Anterior cingulate cortex (tissue), 58 donors: ENCODE measurements around the gene LCP2.

ENCODE experiments used
- DNase-seq, 58 donors: peaks; one replicate each; lab custom pipeline; 2025; lab: John Stamatoyannopoulos, UW

Gene LCP2

DNA sequence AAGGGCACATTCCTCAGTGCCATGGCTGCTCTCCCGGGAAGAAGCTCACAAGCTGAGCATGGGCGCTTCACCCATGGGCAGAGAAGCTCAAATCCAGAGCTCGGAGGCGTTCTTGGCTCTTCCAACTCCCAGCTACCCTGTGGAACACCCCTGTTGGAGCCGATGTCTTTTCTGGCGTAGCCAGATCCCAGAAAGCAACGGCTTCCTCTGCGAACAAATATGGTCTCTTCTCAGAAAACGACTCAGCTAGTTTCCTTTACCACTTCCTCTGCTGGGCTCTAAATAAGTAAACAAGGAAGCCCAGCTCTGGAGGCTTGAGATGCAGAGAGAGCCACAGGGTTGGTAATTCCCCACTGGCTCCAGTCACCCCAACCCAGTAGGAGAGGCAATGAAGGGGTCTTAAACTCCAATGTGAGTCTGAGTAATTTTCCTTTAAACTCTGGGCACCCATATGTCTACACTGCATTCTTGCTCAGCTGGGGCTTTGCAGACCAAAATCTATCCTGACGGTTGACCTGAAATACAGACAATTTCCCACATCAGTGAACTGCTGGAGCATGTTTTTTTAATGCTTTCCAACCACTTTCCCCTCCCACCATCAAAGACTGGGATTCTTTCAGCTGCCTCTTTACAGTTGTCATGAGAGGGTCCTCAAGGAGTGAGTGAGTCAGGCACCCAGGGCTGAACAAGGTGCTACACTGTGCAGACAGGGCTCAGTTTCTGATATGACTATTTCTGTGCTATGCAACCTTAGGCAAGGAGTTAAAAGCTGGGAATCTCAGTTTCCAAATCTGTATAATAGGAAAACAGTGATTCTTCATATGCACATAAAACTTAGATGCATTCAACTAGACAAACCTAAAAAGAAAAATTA, at the start of gene LCP2:
Gene LCP2 (minus strand): TSS at position 189 of the 874 bp plus-strand sequence. CDS start 166 bp downstream, at position 23.
- DNase-seq, result peak in 1 of 58 donors; percentile 24

DNA sequence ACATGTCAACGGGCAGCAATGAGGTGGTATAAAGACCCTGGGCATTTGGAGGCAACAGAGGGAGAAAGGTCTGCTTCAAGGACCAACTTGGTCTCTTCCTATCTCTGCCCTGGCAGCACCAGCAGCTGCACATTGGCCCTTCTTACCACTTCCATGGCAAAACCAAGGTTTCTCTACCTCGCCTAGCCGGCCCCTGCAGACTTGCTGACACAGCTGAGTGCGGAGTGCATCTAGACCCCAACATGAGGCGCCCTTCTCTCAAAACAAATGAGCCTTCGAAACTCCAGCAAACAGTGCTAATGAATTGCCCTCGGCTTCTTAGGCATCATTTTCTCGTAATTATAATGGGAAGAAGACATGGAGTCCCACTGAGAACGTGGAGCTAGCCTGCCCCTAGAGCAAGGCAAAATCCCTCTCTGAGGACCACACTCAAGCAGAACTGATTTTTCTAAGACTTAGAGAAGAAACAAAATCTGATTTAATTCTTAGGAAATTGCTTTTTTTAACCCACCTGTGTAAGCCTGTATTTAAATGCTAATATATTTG, 49.5 kb upstream of the LCP2 start:
- DNase-seq, result no peak

DNA sequence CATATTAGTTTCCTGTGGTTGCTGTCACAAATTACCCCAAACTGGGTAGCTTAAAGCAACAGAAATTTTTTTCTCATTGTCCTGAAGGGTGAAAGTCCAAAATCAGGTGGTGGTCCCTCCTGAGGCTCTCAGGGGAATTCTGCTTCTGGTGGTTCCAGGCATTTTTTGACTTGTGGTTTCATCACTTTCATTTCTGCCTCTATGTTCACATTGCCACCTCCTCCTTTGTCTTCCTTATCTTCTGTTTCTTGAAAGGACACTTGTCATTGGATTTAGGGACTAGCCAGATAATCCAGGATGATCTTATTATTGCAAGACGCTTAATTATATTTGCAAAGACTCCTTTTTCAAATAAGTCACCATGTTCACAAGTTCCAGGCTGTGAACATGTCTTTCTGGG, 48.4 kb upstream of the LCP2 start:
- DNase-seq, result no peak

DNA sequence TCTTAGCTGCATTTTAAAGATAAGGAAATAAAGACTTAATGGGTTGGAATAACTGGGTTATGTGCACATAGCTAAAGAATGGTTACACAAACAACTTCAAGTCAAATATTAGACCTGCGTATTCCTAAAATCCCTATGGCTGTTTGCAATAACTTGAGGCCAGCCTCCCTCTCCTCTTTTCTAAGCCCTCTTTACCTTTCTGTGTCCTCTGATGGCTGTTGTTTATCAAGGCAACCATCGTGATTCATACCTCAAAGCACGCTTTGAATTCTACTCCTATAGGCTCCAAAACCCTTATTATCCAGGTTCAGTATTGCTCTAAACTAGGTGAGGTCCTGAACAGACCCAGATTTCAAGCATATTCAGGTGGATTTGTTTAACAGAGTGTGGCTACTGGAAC, 45.6 kb upstream of the LCP2 start:
- no peak for DNase-seq

DNA sequence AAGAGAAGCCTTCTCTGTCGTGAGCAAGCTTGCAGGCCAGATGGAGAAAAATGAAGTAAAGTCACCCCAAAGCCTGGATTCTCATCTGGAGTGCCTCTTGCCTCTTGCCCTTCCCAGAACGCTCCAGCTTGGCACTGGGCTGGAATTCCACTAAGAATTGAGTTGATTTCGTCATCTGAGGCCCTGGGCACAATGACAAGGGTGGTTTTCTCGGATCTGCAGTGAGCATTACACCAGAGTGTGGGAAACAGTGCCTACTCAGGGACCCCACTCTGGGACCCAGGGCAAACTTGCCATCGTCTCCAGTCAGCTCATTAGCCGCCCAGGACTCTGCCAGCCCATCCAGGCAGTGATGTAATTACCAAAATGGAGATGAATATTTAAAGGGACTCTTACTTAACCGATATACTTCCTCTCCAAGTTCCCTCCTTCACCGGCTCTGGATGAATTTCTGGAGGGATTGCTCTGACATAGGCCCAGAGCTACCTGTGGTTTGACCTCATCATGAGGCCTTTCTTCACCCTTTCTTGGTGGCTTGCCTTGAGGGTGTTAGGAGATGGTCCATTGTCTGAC, 44.7 kb upstream of the LCP2 start:
- DNase-seq, result no peak

DNA sequence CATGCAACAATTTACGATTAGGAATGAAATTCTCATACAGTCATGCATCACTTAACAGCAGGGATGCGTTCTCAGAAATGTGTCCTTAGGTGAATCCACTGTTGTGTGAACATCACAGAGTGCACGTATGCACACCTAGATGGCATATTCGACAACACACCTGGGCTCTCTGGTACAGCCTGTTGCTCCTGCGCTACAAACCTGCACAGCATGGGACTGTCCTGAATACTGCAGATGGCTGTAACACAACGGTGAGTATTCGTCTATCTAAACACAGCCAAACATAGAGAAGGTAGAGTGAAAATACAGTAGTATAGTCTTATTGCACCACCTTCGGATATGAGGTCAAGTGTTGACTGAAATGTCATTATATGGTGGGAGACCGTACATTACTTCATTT, 44.0 kb upstream of the LCP2 start:
- no peak for DNase-seq

DNA sequence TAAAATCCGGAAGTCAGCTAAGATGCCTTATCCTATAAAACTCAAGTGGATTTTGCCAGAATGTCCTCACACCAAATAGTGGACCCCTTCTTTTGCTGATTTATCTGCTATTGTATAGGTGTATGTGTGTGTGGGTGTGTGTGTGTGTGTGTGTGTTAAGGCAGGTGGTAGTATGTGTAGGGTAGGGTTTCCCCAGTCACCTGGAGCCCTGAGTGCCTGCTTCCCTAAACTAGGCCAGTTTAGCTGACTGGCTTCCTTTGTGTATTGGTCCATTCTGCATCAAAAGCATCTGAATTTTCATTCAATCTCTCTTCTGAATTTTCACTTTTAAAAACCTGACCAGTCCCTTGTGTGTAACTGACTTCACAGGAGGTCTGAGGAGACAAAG, 42.2 kb upstream of the LCP2 start:
- no peak for DNase-seq

DNA sequence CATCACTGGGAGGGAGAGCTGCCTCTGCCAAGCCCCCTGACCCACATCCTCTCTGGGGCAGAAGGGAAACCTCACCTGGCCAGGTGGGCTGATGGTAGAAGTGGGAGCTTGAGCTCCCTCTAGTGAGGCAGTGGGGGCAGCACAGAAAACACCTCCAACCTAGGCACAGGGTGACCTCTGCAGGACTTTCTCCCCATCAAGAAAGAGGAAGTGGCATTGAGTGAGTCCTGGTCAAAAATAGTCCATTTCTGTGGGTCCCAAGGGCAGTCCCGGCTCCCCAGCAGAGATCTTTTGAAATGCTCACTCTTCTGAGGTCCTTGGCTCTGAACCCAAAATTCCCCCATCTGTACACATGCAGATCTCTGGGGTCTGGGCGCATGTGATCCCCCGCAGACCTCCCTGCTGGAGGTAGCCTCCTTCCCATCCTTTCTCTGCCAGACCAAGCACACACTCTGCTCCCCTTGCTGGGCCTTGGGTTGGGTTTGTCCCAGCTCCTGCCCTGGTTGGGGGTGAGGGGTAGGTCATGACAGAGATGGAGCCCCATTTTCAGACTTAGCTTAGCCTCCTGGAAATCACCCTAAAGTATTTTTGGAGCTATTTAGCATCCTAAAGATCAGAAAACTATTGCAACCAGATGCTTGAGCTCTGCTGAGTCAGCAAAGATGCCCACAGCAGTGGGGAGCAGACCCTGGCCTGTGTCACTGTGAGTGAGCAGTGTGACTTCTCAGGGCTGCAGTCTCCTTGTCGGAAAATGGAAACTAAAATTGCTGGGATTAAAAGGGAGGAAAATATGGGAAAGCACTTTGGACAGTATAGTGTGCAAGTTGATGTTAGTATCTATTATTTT, 41.6 kb upstream of the LCP2 start:
- DNase-seq, result no peak

DNA sequence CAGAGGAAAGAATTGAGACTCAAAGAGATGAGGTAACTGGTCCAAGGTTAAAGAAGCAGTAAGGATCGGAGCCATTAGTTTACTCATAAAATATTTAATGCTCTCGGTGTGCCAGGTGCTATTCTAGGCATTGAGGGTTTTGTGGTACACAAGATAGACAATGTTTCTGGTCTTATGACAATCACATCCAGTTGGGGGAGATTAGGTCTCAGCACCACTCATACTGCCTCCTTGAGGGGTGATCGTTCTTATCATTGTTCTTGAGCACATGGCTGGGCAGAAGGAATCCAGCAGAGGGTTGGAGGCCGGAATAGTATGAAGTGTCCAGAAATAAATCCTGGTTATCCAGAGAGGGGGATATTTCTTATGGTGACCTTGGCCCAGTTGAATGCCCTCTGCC, 40.7 kb upstream of the LCP2 start:
- no peak for DNase-seq

DNA sequence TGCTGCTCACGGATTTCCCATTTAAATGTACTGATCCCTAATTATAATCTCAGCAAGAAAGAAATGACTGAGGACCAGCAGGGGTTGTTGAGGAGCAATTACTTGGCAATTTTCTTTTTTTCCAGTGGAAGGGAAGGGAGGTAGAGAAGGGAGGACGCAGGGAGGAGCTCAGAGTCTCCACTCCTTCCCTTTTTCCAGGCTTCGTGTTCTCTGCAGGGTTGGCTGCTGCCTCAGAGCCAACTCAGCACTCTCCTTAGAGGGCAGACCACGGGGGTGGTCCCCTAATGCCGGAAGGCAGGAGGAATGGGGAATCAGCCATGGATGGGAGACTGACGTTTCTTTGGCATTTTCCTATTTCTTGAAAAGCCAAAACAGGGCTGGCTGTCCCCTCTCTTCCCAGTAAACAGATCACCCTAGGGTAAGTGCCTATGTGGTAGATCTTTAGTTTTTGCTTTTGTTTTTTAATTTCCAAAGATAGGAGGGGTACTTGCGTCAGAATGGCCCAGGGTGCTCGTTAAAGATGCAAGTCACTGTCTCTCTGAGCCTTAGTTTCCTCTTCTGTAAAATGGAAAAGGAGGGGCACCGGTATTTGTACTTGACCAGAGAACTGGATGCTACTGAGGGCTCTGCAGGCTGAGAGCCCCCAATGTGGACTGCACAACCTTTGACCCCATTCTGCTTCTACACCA, 39.6 kb upstream of the LCP2 start:
- no peak for DNase-seq

DNA sequence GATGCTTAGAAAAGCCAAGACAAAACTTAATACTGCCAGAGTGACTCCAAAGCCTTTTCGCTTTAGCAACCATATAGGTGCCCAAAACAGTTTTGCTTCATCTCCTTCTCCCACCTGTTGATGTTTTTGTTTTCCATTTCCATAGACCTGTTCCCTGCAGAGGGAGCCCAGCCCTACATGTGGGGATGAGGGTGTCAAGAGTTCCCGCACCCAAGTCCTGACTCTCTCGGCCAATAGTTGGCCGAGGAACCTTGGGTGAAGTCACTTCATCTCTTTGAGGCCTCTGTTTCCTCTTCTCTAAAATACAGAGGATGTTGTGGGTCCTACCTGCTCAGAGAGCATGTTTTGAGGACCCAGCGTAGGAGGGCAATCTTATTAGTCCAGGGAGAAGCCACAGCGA, 38.5 kb upstream of the LCP2 start:
- DNase-seq, result no peak

DNA sequence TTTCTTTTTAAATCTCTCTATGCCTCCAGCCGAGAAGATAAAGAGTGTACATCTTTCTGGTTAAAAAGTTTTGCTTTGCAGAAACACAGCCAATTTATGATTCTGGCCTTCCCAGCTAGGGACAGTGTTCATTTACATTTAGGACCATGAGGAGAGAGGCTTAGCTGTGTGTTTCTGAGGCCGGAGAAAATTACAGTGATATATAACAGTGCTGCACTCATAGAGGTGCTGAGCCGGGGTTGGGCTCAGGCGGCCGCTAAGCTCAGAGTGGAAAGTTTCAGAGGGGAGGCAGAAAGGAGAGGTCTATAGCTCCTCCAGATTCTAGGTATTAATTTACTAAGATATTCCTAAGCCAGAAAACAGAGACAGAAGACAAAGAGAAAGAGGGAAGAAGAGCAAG, 37.0 kb upstream of the LCP2 start:
- no peak for DNase-seq

DNA sequence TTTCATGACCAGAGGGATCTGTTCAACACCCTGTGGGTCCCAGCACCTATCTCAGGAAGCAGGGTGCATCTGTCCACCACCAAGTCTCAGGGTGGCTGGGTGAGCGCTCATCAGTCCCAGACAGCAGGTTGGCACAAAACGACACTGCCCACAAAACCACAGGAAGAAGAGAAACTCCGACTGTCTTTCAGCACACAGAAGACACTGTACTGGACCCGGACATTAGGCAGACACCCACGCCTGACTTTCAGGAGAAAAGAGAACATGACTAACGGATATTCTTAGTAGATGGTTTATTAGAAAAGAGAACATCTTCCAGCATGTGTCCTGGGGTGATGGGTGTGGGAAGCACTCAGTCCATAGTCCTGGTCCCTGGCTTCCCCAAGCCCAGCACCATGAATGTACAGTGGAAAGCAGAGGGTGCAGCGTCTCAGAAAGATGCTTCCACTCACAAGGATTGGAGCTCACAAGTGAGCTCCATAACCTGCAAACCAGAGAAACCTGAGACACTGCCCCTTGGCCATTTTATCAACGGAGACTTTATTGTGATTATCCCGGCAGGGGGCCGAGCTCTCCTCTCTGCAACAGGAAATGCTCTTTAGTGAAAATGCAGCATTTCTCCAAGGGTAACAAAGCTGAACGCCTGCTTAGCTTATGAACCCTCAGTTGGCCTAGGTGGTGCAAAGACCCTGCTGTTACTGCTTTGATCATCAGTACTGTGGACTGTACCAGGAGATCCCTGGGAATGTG, 35.8 kb upstream of the LCP2 start:
- DNase-seq, result peak in 7 of 58 donors; percentile 13 to 38 (median 27)

DNA sequence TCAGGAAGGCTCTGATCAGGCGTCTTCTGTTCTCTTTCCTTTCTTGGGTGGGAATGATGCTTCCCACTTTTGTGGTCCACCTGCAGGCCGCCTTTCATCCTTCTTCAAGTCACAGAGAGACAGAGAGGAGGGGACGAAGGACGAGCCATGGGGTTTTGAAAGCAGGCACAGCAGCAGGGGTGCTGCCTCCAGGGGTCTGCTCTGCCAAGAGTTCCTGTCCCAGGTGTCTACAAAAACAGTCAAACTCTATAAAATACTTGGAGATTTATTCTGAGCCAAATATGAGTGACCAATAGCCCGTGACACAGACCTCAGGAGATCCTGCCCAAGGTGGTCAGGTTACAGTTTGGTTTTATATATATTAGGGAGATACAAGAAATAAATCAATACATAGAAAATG, 34.5 kb upstream of the LCP2 start:
- no peak for DNase-seq

DNA sequence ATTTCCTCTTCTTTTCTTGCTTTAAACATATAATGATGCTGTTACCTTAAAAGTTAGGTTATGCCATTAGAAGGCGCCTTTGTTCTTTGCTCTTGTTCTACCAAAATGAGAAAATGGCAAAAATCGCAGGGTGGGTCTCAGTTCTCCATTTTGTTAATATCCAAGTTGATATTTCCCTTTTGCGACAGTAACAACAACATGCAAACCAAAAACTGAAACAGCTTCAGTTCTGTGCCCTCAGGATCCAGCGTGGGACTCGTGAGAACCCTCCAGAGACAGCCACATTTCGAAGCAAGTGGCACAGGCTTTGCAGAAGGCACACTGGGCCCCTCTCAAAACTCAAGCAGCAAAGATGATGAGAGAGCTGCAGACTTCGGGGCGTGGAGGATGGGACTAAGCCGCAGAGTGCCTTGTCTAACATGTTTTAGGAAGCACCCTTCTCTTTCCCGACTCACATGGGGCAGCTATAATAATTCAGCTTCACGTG, 33.0 kb upstream of the LCP2 start:
- no peak for DNase-seq

DNA sequence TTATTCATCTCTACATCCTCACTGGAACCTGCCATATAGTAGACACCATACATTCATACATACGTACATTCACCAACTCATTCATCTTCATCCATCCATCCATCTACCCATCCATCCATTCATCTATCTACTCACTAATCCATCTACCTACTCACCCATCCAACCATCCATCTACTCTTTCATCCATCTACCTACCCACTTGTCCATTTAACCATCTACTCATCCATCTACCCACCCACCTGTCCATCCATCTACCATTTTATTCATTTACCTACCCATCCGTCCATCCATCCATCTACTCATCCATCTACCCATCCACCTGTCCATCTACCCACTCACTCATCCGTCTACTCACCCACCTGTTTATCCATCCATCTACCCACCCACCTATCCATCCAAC, 31.9 kb upstream of the LCP2 start:
- no peak for DNase-seq

DNA sequence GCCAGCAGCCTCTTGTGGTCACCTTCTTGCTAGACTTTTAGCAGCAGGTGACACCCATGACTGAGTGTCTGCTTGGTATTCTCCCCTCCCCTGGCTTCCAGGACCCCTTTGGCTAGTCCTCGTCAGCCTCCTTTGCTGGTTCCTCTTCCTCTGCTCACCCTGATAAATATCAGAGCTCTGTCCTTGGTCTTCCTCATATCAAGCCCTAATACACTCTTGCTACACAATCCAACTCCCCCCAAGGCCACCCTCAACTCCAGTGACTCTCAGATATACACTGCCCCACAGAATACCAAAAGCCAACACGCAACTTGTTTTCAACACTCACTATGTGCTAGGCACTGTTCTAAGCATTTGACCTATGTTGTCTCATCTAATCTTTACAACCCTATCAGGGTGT, 30.3 kb upstream of the LCP2 start:
- no peak for DNase-seq

DNA sequence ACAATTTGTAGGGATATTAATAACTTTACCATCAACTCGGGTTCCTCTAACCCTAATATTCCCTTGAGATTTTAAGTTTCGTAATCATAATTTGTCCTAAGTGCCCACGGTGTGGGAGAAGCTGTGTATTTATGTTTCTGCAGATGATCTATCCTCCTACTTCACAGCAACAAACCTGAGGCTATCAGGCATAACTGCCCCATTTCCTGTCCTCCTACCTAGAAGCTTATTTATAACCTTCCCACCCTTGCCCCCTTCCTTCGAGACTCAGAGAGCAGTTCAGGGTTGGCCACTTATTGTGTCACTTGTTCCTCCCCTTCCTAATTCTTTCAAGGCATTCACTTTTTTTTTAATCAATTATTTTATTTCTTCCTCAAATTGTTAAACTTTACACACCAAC, 29.6 kb upstream of the LCP2 start:
- no peak for DNase-seq

DNA sequence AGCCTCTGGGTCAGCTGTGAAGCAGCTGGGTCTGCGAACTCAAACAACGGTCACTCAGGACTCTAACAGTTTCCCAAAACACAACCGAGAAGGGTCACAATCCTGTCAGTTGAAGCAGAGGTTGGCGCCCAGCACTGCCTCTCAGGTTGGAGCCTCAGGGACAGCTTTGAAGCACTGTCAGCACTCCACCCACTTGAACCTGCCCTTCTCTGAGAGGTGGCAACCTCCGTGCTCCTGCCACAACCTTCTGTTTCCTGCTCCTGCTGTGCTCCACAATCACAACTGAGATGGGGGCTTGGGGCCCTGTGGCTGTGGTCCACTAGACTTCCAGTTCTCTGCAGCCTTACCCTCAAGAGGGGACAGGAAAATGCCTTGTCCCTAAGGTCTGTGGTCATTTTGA, 21.7 kb upstream of the LCP2 start:
- no peak for DNase-seq

DNA sequence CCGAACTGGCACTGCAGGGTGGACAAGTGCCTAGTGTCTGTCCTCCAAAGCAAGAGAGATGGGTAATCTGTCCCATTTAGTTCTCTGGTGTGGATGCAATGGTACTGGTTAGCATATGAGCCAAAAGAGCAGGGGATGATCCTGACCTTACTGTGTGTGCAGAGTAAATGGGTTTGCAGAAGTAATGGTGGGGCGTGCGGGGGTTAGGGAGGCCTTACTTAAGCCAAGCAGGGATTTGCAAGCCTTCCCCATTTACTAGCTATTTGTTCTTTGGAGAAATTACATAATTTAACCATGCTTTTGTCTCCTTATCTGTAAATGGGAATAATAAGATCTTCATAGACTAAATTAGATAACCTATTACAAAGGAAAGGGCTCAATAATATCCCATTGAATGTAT, 19.9 kb upstream of the LCP2 start:
- no peak for DNase-seq
